ENCODE results near the gene GALNT7. TPM values are rescaled to one million over a fixed set of nuclear protein-coding genes. Genes with fewer than 3 reads are reported as not detected.

GALNT7 gene
- total and polyA plus RNA-seq, 4 donors = 0.65 to 13.0 (median 2.1) TPM

GRCh38 chr4:173165706-173166105 lies 2.9 kb upstream of the GALNT7 start:
- no peak for TF ChIP-seq JUND (IDR thresholded peaks at IDR 0.05)
- TF ChIP-seq REST (IDR thresholded peaks at IDR 0.05) = no peak
- TF ChIP-seq GABPA (IDR thresholded peaks at IDR 0.05 in 1 of 2, conservative IDR thresholded peaks at IDR 0.05 in 1 of 2) = no peak
- no peak for TF ChIP-seq RAD21 (IDR thresholded peaks at IDR 0.05)
- TF ChIP-seq ATF3 (IDR thresholded peaks at IDR 0.05) = no peak
- TF ChIP-seq YY1 (IDR thresholded peaks at IDR 0.05) = no peak
- no peak for TF ChIP-seq HNF4G (IDR thresholded peaks at IDR 0.05)
- no peak for TF ChIP-seq FOXA2 (IDR thresholded peaks at IDR 0.05)
- no peak for TF ChIP-seq HNF4A (conservative IDR thresholded peaks at IDR 0.05)
- TF ChIP-seq, protein P1, sequence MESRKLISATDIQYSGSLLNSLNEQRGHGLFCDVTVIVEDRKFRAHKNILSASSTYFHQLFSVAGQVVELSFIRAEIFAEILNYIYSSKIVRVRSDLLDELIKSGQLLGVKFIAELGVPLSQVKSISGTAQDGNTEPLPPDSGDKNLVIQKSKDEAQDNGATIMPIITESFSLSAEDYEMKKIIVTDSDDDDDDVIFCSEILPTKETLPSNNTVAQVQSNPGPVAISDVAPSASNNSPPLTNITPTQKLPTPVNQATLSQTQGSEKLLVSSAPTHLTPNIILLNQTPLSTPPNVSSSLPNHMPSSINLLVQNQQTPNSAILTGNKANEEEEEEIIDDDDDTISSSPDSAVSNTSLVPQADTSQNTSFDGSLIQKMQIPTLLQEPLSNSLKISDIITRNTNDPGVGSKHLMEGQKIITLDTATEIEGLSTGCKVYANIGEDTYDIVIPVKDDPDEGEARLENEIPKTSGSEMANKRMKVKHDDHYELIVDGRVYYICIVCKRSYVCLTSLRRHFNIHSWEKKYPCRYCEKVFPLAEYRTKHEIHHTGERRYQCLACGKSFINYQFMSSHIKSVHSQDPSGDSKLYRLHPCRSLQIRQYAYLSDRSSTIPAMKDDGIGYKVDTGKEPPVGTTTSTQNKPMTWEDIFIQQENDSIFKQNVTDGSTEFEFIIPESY (IDR thresholded peaks at IDR 0.05) = no peak
- TF ChIP-seq TAF1 (conservative IDR thresholded peaks at IDR 0.05) = no peak
- TF ChIP-seq CTCF (IDR thresholded peaks at IDR 0.05; ENCODE audit: low read depth, low read length, missing input control) = no peak
- TF ChIP-seq, protein P2, sequence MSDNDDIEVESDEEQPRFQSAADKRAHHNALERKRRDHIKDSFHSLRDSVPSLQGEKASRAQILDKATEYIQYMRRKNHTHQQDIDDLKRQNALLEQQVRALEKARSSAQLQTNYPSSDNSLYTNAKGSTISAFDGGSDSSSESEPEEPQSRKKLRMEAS (IDR thresholded peaks at IDR 0.05) = no peak
- TF ChIP-seq RXRA (IDR thresholded peaks at IDR 0.05) = no peak
- no peak for TF ChIP-seq SP1 (IDR thresholded peaks at IDR 0.05)
- no peak for TF ChIP-seq FOXA1 (IDR thresholded peaks at IDR 0.05)
- no peak for TF ChIP-seq EGR1 (IDR thresholded peaks at IDR 0.05; ENCODE audit: low read depth in 2 of 2)
- H3K9me3 ChIP-seq (ENCODE audit: control insufficient read depth in 4 of 4, low read length in 3 of 4) = no peaks in the 10 kb centered on the region

More at GRCh38 chr4:173165706-173166105, 2.9 kb upstream of the GALNT7 start:
- Histone ChIP-seq H3K27me3 (ENCODE audit: control insufficient read depth in 4 of 4, insufficient read depth in 4 of 4, low read length in 3 of 4) (peaks cover 0 to 2% (median 0%) of the 10 kb centered on the region in 4 donors), H3K36me3 (ENCODE audit: control insufficient read depth in 4 of 4, insufficient read depth in 3 of 4, low read depth in 1 of 4, low read length in 3 of 4) (no peaks in the 10 kb centered on the region), H3K27ac (ENCODE audit: low read depth in 1 of 2, low read length in 2 of 2) (no peak overlapping the region), H3K4me1 (ENCODE audit: control insufficient read depth in 4 of 4, insufficient read depth in 4 of 4, low read length in 3 of 4) (peaks cover 3 to 20% (median 13%) of the 10 kb centered on the region in 4 donors), H3K4me3 (ENCODE audit: low read depth in 1 of 3, low read length in 3 of 3) (no peak overlapping the region), H3K9ac (ENCODE audit: low read depth in 1 of 2, low read length in 2 of 2) (no peak overlapping the region)
- DNase-seq (ENCODE audit: low spot score) = no peak
